Measurements from ENCODE around the gene NPAT. TPM values are rescaled to one million over a fixed set of nuclear protein-coding genes. Genes with fewer than 3 reads are reported as not detected.

NPAT gene
- total and polyA plus RNA-seq, 2 of the 13 experiments (the other 11 are each of a cell fraction or from before 2014, with no cell fraction given) = 4.4 to 11.2 TPM

DNA sequence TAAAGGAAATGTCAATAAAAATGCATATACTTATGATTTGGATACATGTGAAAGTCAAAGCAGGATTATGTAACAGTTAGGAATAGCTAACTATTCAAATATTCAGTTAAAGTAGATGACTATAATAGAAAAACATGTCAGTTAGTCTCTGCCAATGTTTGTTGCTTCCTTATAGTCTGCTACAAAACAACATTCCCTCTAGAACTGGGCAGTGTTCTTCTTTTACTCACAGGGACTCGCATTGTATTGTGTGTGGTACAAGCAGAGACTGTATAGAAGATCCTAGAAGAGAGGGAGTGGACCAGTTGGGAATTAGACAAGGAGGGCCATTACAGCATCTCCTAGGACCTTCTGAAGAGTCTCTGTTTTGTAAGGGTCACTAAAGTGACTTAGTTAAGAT is 90.4 kb downstream of the NPAT start:
- Histone ChIP-seq H3K36me3 (replicated peaks in 1 of 2; ENCODE audit: control insufficient read depth in 1 of 2, insufficient read depth in 2 of 2, low read length in 2 of 2) (peaks cover 4 to 27% of the 10 kb centered on the region in 2 experiments; a peak in 4 of 5 replicates), H3K4me2 (ENCODE audit: low read depth, low read length) (no peak overlapping the region), H3K4me1 (ENCODE audit: insufficient read depth, low read length) (no peaks in the 10 kb centered on the region), H2AFZ (ENCODE audit: low read length) (no peak overlapping the region), H3K9ac (ENCODE audit: insufficient read depth, low read depth, low read length) (no peak overlapping the region), H3K4me3 (replicated peaks in 1 of 3; ENCODE audit: insufficient read depth in 1 of 3, low read depth in 2 of 3, low read length in 3 of 3) (no peak overlapping the region), H4K20me1 (ENCODE audit: insufficient read depth, low read length) (no peaks in the 10 kb centered on the region), H3K79me2 (ENCODE audit: insufficient read depth, low read length) (peaks cover 7% of the 10 kb centered on the region), H3K9me3 (ENCODE audit: low read length) (no peaks in the 10 kb centered on the region), H3K27ac (ENCODE audit: extremely low read length, insufficient read depth, low read length) (no peak overlapping the region), H3K27me3 (ENCODE audit: control insufficient read depth in 1 of 2, insufficient read depth in 2 of 2, low read length in 2 of 2) (no peaks in the 10 kb centered on the region)
- CTCF ChIA-PET (ENCODE audit: low intra/inter-chr PET ratio, low total read pairs) = no interaction called here
- POLR2A ChIA-PET = no interaction called here
- DNase-seq (ENCODE audit: low spot score) (no peak), FAIRE-seq (no peak), ATAC-seq (no peak)
- in situ Hi-C loops (cut with HindIII; ENCODE audit: extremely low pct_ligation_motif_present, low pct_unique_long_range_greater_than_20kb) = no loop called here
- intact Hi-C loops (cut with micrococcal nuclease; ENCODE audit: unreplicated experiment) = no loop called here
- 100% methylated on average over 1 of the region's 1 CpG for WGBS (ENCODE audit: low lambda C conversion rate)
- TF ChIP-seq, protein P1, sequence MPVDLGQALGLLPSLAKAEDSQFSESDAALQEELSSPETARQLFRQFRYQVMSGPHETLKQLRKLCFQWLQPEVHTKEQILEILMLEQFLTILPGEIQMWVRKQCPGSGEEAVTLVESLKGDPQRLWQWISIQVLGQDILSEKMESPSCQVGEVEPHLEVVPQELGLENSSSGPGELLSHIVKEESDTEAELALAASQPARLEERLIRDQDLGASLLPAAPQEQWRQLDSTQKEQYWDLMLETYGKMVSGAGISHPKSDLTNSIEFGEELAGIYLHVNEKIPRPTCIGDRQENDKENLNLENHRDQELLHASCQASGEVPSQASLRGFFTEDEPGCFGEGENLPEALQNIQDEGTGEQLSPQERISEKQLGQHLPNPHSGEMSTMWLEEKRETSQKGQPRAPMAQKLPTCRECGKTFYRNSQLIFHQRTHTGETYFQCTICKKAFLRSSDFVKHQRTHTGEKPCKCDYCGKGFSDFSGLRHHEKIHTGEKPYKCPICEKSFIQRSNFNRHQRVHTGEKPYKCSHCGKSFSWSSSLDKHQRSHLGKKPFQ (CRISPR knock-in tag; IDR thresholded peaks at IDR 0.05; ENCODE audit: insufficient replicate concordance) = no peak
- TF ChIP-seq ZNF816 (CRISPR knock-in tag; IDR thresholded peaks at IDR 0.05; ENCODE audit: borderline replicate concordance) (no peak), ZNF788 (CRISPR knock-in tag; IDR thresholded peaks at IDR 0.05; ENCODE audit: borderline replicate concordance) (no peak)
- TF ChIP-seq, protein P2, sequence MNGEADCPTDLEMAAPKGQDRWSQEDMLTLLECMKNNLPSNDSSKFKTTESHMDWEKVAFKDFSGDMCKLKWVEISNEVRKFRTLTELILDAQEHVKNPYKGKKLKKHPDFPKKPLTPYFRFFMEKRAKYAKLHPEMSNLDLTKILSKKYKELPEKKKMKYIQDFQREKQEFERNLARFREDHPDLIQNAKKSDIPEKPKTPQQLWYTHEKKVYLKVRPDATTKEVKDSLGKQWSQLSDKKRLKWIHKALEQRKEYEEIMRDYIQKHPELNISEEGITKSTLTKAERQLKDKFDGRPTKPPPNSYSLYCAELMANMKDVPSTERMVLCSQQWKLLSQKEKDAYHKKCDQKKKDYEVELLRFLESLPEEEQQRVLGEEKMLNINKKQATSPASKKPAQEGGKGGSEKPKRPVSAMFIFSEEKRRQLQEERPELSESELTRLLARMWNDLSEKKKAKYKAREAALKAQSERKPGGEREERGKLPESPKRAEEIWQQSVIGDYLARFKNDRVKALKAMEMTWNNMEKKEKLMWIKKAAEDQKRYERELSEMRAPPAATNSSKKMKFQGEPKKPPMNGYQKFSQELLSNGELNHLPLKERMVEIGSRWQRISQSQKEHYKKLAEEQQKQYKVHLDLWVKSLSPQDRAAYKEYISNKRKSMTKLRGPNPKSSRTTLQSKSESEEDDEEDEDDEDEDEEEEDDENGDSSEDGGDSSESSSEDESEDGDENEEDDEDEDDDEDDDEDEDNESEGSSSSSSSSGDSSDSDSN (CRISPR knock-in tag; IDR thresholded peaks at IDR 0.05) = no peak
- no TSS peak for BruUV-seq (replicated peaks)

Data from HepG2 (cell line).